Mesothelial cell of epicardium (in vitro differentiated cells): ENCODE data around the gene BBS9. TPM values are rescaled to one million over a fixed set of nuclear protein-coding genes. Genes with fewer than 3 reads are reported as not detected.
A peak's percentile ranks its signal among the peaks of the same experiment; 100 is the strongest.

ENCODE experiments used
- DNase-seq, 2 experiments: peaks; one replicate each; pipeline ENCODE4 v3.0.0; 2021; ENCODE audit warnings: low spot score in 2 of 2; ENCODE audit not compliant: unreplicated experiment in 2 of 2
- H3K27ac Mint-ChIP-seq: 2 replicates; pipeline ENCODE4 v1.8.0; 2021; ENCODE audit warnings: mixed read lengths
- H3K27me3 Mint-ChIP-seq: 2 replicates; pipeline ENCODE4 v1.8.0; 2021; ENCODE audit warnings: low read depth, mixed read lengths
- H3K36me3 Mint-ChIP-seq: 2 replicates; pipeline ENCODE4 v1.8.0; 2021; ENCODE audit warnings: mixed read lengths
- H3K4me1 Mint-ChIP-seq: 2 replicates; pipeline ENCODE4 v1.8.0; 2021; ENCODE audit warnings: mixed read lengths
- H3K4me3 Mint-ChIP-seq: 2 replicates; pipeline ENCODE4 v1.8.0; 2021; ENCODE audit warnings: mild to moderate bottlenecking, moderate library complexity, mixed read lengths
- H3K9me3 Mint-ChIP-seq: 2 replicates; pipeline ENCODE4 v1.8.0; 2021; ENCODE audit warnings: mixed read lengths
- CTCF ChIP-seq: fragments of 200-600 bp; sonication (generic); IDR thresholded peaks from one replicate; pipeline ENCODE4 v1.5.0; 2021; ENCODE audit warnings: antibody characterized with exemption; ENCODE audit not compliant: unreplicated experiment
- total RNA-seq: library from RNA; stranded (reverse); gene quantifications from 3 replicates; pipeline ENCODE4 v1.2.1, GENCODE V29; 2021

BBS9 gene
- total RNA-seq, 1 donor from 2014 or later = 26.9 TPM

GRCh38 chr7:33130184-33130583 is 820 bp downstream of the BBS9 start:
- DNase-seq = no peak
- H3K4me1 Mint-ChIP-seq = peaks cover 19% of the 10 kb centered on the region
- H3K9me3 Mint-ChIP-seq = peaks cover under 1% of the 10 kb centered on the region
- no peaks in the 10 kb centered on the region for H3K27me3 Mint-ChIP-seq
- peak overlapping the region; percentile 81 for H3K27ac Mint-ChIP-seq
- TF ChIP-seq CTCF = no peak
- H3K36me3 Mint-ChIP-seq = peaks cover under 1% of the 10 kb centered on the region
- H3K4me3 Mint-ChIP-seq = peak overlapping the region; percentile 87

- no peak for DNase-seq
Measured at GRCh38 chr7:33137103-33137502, 7.7 kb downstream of the BBS9 start.

GRCh38 chr7:33142585-33142984 is 13.2 kb downstream of the BBS9 start:
- no peak for DNase-seq
- no peak for TF ChIP-seq CTCF
- H3K4me3 Mint-ChIP-seq = no peak overlapping the region
- H3K36me3 Mint-ChIP-seq = peaks cover 8% of the 10 kb centered on the region
- peaks cover 12% of the 10 kb centered on the region for H3K9me3 Mint-ChIP-seq
- H3K27me3 Mint-ChIP-seq = no peaks in the 10 kb centered on the region
- no peaks in the 10 kb centered on the region for H3K4me1 Mint-ChIP-seq
- H3K27ac Mint-ChIP-seq = no peak overlapping the region

More at GRCh38 chr7:33137103-33137502, 7.7 kb downstream of the BBS9 start:
- Mint-ChIP-seq H3K27ac (no peak overlapping the region), H3K4me1 (no peaks in the 10 kb centered on the region), H3K36me3 (peaks cover 4% of the 10 kb centered on the region), H3K4me3 (no peak overlapping the region), H3K27me3 (no peaks in the 10 kb centered on the region), H3K9me3 (peaks cover 9% of the 10 kb centered on the region)
- TF ChIP-seq CTCF = no peak

- DNase-seq = no peak
- Mint-ChIP-seq H3K4me1 (no peaks in the 10 kb centered on the region), H3K9me3 (peaks cover 12% of the 10 kb centered on the region), H3K36me3 (peaks cover 8% of the 10 kb centered on the region), H3K27ac (no peak overlapping the region), H3K27me3 (no peaks in the 10 kb centered on the region), H3K4me3 (no peak overlapping the region)
- no peak for TF ChIP-seq CTCF
Measured at GRCh38 chr7:33143996-33144718, 14.8 kb downstream of the BBS9 start.

- TF ChIP-seq CTCF = no peak
- no peak overlapping the region for H3K4me3 Mint-ChIP-seq
- H3K27ac Mint-ChIP-seq = no peak overlapping the region
- H3K36me3 Mint-ChIP-seq = peaks cover 8% of the 10 kb centered on the region
- peaks cover under 1% of the 10 kb centered on the region for H3K4me1 Mint-ChIP-seq
- no peak for DNase-seq
- H3K9me3 Mint-ChIP-seq = peaks cover 12% of the 10 kb centered on the region
- no peaks in the 10 kb centered on the region for H3K27me3 Mint-ChIP-seq
Measured at GRCh38 chr7:33145156-33145555, 15.8 kb downstream of the BBS9 start.

- no peak overlapping the region for H3K27ac Mint-ChIP-seq
- no peak for TF ChIP-seq CTCF
- H3K36me3 Mint-ChIP-seq = no peaks in the 10 kb centered on the region
Measured at GRCh38 chr7:33152087-33152486, 22.7 kb downstream of the BBS9 start.

More at GRCh38 chr7:33152087-33152486, 22.7 kb downstream of the BBS9 start:
- Mint-ChIP-seq H3K4me3 (no peak overlapping the region), H3K9me3 (no peaks in the 10 kb centered on the region), H3K4me1 (peaks cover 12% of the 10 kb centered on the region), H3K27me3 (no peaks in the 10 kb centered on the region)
- no peak for DNase-seq
